Kidney capillary endothelial cell (primary cell): ENCODE data around the gene GMDS.

ENCODE experiments used
- DNase-seq: peaks from one replicate; pipeline ENCODE4 v3.0.0-alpha.2; 2018; ENCODE audit warnings: low spot score

GMDS gene

DNA sequence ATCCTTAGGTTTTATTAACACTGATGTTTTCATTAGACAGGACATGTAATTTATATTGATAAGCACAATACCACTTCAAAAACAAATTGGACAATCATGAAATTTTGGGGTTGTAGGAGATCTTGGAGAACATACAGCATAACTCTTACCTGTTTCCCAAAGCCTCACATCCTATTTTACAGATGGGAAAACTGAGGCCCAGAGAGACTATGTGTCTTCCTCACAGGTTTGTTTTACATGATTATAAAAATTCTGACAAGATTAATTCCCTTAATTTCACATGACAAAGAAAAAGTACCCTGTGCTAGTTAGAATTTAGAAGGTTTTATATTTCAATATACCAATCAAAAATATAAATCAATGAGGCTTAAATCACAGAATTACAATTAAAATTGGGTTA, 145.5 kb downstream of the GMDS start:
- no peak for DNase-seq

DNA sequence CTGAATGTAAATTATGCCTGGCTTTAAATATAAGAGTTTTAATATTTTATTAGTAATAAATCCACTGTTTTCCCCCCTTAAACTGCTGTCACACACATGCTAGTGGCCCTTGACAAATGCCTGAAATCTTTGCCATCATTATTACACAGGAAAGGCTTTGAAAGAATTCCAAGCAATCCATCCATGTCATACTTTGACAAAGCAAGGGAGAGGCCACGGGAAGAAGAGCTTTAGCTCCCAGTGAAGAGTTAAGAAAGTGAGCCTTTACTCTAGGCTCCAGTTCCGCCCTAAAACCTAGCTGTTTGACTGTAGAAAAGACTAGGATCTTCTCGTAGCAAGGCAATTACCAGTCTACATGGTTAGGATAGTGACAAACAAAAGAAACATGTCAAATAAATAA, 147.9 kb downstream of the GMDS start:
- DNase-seq: no peak

GRCh38 chr6:2094642-2095041, 150.8 kb downstream of the GMDS start:
- no peak for DNase-seq

DNA sequence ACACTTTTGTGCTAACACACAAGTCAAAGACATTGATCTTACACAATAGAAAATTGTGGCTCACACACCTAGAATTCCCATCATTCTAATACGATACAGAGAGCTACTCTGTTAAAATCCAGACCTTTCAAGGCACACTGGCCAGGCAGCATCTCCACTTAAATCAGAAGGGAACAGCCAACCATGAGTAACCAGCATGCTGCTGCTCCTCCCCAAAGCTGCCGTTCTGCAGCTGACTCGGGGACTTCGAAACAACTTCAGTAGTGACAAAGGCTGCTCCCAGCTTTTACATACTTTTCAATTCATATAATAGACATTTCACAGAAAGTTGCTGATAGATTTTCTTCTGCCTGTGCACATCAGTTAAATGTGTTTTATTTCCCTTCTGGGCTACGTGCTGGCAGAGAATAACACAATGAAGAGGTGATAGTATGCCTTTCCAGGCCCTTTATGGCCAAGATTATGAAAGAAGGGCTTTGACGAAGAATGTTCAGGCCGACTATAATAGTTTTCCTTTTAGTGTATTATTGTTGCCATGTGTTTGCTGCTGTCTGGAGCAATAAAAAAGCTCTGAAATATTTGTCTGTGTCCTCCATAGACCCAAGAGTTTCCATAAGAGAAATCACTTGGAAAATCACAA, 159.0 kb downstream of the GMDS start:
- DNase-seq: no peak

DNA sequence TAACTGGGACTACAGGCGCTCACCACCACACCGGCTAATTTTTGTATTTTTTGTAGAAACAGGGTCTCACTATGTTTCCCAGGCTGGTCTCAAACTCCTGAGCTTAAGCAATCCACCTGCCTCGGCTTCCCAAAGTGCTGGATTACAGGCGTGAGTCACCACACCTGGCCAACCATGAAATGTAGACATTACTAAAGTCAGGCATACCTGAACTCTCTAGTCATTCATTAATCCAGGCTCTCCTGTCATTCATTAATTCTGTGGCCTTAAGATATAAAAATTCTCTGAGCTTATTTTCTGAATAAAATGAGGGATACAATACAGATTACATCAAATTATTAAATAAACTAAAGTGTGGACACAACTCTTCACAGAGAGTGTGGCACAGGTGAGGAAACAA, 159.7 kb downstream of the GMDS start:
- DNase-seq: no peak

GRCh38 chr6:2081155-2082138, 164.0 kb downstream of the GMDS start:
- DNase-seq: no peak

- no peak for DNase-seq
Measured at GRCh38 chr6:2078888-2079287, 166.5 kb downstream of the GMDS start.

GRCh38 chr6:2077826-2078225, 167.6 kb downstream of the GMDS start:
- no peak for DNase-seq

- no peak for DNase-seq
Measured at GRCh38 chr6:2073476-2073875, 171.9 kb downstream of the GMDS start.

GRCh38 chr6:2072453-2072852, 173.0 kb downstream of the GMDS start:
- DNase-seq: no peak

DNA sequence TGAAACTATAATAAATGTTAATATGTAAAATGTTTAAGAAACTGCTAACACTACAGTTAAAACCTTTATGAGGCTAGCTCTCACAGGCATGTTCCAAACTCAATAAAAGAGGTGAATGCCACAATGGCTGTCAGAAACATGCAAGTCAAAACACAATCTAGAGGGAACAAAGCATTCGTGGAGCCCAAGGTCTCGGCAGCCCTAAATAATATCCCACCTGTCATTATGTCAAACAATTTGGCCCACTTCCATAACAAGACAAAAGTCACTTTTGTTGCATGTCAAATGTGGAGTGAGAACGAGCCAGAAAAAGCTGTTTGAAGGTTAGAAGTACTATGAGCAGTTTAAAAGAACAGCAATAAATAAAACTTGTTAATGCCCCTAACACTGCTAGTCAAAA, 181.9 kb downstream of the GMDS start:
- DNase-seq: no peak

DNA sequence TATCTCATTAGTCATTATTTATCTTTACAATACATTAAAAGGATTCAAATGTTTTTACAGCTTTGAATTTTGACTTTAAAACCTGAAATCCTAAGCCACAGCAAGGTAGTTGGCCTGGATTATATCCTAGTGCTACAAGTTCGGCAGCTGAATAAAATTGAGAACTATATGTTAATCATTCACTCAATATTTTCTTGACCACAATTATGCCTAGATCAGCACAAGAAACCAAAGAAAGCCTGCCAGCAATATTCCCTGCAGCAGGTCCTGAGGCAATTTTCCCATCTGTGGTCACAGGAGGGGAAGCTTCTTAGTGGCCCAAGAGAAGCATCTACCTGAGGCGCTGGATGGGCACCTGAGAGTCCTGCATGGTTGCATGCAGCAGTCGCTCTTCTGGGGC, 183.5 kb downstream of the GMDS start:
- DNase-seq: no peak

DNA sequence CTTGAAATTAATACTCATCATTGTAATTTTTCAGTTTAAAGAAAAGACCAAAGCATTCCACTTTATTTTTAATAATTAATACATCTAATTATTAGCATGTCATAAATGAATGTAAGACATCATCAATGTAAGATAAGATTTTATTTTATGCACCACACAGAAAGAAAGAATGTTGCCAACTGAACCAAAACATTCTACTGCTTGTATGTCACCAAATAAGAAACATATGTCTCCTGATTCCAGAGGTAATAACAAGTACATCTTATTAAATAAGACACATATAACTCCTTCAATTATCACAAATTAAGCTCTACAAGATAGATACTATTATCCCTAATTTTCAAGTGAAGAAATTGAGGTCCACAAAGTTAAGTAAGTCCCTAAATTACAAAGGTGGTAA, 189.5 kb downstream of the GMDS start:
- no peak for DNase-seq

DNA sequence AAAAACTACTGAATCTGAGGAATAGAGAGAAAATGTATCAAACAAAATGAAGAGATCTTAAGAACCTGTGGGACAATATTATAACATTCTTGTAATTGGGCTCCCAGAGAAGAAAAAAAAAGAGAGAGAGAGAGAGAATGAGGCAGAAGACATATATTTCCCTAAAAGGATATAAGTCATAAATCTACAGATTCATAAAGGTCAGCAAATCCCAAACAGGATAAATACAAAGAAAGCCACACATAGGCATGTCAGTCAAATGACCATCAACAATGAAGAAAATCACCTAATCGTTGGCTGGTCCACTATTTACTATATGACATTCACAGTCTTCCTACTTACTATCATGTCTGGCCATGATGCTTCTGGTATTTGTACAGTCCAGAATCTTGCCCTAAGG, 190.3 kb downstream of the GMDS start:
- no peak for DNase-seq

- DNase-seq: no peak
Measured at GRCh38 chr6:2054516-2055067, 190.8 kb downstream of the GMDS start.

- no peak for DNase-seq
Measured at GRCh38 chr6:2053691-2054090, 191.7 kb downstream of the GMDS start.

GRCh38 chr6:2047855-2048254, 197.6 kb downstream of the GMDS start:
- DNase-seq: no peak

DNA sequence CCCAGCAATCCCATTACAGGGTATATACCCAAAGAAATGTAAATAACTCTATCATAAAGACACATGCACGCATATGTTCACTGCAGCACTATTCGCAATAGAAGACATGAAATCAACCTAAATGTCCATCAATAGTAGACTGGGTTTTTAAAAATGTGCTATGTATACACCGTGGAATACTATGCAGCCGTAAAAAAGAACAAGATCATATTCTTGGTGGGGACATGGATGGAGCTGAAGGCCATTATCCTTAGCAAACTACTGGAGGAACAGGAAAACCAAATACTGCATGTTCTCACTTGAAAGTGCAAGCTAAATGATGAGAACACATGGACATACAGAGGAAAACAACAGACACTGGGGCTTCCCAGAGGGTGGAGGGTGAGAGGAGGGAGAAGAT, 201.2 kb downstream of the GMDS start:
- no peak for DNase-seq

GRCh38 chr6:2042956-2043648, 202.3 kb downstream of the GMDS start:
- no peak for DNase-seq

- DNase-seq: no peak
Measured at GRCh38 chr6:2038092-2038491, 207.3 kb downstream of the GMDS start.

DNA sequence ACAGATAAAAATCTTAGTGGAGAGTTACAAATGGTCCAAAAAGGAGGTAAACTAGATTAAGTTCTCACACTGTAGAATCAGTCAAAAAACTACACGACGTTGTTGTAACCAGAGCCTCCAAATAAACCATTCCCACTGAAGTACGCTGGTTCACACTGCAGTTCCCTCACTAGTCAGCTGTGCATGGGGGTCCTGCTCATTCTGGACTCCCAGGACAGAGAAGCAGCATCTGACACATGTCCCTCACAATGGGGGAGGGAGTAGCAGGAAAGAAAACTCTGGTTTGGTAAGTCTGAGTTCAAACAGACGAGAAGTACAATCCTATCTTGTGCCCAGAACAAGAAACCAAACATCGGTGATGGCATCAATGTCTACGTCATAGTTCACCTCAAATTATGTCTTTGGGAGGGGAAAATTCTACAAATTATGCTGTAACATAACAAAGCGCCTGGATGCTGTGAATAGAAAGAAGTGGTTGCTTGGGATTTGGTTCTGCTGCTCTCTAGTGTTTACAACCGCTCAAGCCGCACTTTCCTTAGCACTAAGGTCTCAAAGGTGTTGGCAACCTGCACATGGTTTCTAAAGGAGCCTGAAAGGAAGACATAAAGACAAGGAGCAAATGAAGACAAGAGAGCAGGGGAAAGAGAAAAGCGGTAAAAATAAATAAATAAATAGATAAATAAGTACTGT, 208.0 kb downstream of the GMDS start:
- DNase-seq: no peak

DNA sequence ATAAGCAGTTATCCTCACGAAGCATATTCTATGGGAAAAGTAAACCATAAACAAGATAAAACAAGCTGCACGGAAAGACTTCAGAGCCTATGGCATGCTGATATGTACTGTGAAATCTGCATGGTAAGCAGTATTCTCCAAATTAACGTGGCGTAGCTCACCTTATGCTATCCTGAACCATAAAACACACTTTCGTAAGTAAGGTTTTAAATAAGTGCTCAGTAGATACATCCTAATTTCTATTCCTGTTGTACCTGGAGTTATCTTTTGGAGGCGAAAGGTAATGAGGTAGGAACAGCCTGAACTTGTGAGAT, 208.7 kb downstream of the GMDS start:
- DNase-seq: no peak
